GM06990 (cell line): Measurements from ENCODE around the gene BPIFB3.

Source experiments
- DNase-seq: peaks from one replicate; pipeline ENCODE4 v3.0.0-alpha.2; 2011; ENCODE audit not compliant: insufficient read length; ENCODE audit errors: extremely low read depth
- H3K27me3 ChIP-seq: replicated peaks from 2 replicates; pipeline ENCODE4 v1.6.0; 2011; ENCODE audit warnings: low read length; ENCODE audit not compliant: control insufficient read depth, insufficient read depth
- H3K36me3 ChIP-seq: 2 replicates; pipeline ENCODE4 v1.5.1; 2011; ENCODE audit warnings: low read length; ENCODE audit not compliant: control insufficient read depth, insufficient read depth
- H3K4me3 ChIP-seq: replicated peaks from 2 replicates; pipeline ENCODE4 v1.5.1; 2011; ENCODE audit warnings: low read depth, mild to moderate bottlenecking, control low read depth, low read length
- CTCF ChIP-seq: IDR thresholded peaks from 2 replicates; pipeline ENCODE4 v1.5.1; 2011; ENCODE audit warnings: low read length, control low read depth, mild to moderate bottlenecking, inconsistent platforms; ENCODE audit not compliant: insufficient read depth, poor library complexity, severe bottlenecking

BPIFB3 gene

DNA sequence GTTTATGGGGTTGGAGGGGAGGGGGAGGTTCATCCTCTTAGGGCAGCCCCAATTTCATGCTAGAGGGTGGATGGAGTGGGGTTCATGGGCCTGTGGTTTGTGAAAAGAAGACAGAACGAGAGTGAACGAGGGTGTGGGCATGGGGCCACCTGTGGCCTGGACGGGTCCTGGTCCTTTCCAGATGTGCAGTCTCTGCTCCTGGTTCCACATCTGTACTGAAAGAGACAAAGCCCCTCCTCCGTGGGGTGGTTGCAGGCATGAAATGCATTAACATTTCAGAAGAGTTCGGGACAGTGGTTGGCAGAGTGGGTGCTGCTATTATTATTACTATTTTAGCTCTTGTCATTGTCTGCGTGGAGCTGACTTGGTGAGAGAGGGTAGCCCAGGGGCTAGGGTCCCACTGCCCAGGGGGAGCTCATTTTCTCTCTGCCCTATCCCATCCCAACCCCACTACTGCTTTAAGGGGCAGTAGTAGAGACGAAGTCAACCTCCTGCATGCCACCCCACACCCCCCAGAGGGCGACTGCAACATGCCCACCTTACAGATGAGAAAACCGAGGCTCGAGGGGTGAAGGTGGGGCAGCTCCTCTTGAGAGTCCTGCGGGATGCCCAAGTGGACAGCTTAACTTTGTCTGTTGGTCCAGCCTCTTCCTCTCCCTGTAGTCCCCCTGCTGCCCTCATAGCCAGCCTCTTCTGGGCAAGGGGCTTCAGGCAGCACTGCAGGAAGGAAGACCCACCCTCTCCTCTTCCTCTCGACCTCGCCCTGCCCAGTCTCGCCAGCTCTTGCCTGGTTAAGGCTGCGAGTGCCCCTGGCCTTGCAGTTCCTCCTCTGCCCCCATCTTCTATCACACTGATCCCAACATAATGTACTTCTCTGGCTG is 37.8 kb upstream of the BPIFB3 start:
- TF ChIP-seq CTCF = no peak
- Histone ChIP-seq H3K4me3 (no peak overlapping the region), H3K27me3 (no peaks in the 10 kb centered on the region), H3K36me3 (no peaks in the 10 kb centered on the region)
- DNase-seq = no peak

DNA sequence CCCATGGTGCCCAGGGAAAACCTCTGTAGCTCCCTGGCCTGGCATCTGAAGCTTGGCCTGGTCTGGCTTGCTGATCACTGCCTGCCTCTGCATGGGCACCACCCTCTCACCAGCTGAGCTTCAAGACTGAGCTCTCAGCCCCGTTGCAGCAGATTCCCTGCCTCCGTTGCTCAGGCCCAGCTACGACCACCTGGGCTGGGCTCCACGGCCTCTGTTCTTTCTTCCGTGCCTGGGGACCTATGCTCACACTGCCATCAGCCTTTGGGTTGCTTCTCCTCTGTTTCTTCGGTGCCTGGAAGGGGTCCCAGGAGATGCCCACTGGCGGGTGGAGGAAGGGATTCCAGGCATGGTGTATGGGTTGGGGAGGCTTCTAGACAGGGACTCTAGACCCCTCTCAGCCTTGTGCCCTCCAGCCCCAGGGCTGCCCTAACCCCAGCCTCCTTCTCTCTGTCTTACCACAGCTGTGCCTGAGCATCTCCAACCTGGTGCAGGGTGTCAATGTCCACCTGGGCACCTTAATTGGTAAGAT is 37.1 kb upstream of the BPIFB3 start:
- Histone ChIP-seq H3K36me3 (no peaks in the 10 kb centered on the region), H3K4me3 (no peak overlapping the region), H3K27me3 (no peaks in the 10 kb centered on the region)
- no peak for TF ChIP-seq CTCF
- no peak for DNase-seq

GRCh38 chr20:33017542-33017941 is 36.2 kb upstream of the BPIFB3 start:
- H3K36me3 ChIP-seq = no peaks in the 10 kb centered on the region
- TF ChIP-seq CTCF = no peak
- no peak overlapping the region for H3K4me3 ChIP-seq
- no peaks in the 10 kb centered on the region for H3K27me3 ChIP-seq
- no peak for DNase-seq

GRCh38 chr20:33018169-33018931 is 35.4 kb upstream of the BPIFB3 start:
- Histone ChIP-seq H3K27me3 (no peaks in the 10 kb centered on the region), H3K36me3 (no peaks in the 10 kb centered on the region), H3K4me3 (no peak overlapping the region)
- TF ChIP-seq CTCF = no peak
- no peak for DNase-seq

DNA sequence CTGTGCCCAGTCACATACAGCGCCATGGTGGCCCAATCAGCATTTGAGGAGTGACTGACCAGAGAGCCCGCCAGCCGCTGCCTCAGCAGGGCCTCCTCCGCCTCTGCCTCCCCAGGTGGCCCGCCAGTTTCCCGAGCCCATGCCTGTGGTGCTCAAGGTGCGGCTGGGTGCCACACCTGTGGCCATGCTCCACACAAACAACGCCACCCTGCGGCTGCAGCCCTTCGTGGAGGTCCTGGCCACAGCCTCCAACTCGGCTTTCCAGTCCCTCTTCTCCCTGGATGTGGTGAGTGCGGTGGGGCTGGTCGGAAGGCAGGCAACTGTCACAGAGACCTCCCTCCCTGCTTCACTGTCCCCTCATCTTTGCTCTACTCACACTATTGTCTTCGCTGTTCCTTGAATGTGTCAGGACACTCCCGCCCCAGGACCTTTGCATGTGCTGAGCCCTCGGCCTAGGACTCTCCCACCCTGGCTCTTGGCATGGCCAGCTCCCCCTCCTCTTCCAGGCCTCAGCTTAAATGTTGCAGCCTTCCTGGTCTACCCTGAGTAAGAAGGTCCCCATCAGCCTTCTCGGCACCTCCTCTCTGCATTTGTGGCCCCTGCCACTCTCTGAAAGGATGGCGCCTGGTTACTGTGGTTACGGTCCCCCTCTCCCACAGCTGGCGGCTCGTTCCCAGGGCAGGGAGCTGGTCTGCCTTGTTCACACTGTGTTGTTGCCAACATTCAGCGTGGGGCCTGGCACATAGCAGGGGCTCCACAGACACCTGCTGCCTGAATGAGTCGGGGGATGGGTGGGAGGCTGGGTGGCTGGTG is 34.0 kb upstream of the BPIFB3 start:
- Histone ChIP-seq H3K36me3 (no peaks in the 10 kb centered on the region), H3K4me3 (no peak overlapping the region), H3K27me3 (no peaks in the 10 kb centered on the region)
- no peak for TF ChIP-seq CTCF
- no peak for DNase-seq
